ENCODE results near the gene GALNT14. TPM values are rescaled to one million over a fixed set of nuclear protein-coding genes. Genes with fewer than 3 reads are reported as not detected.
A peak's percentile ranks its signal among the peaks of the same experiment; 100 is the strongest.

The GALNT14 gene
- total and polyA plus RNA-seq, 10 of the 15 experiments (the other 5 are each of a cell fraction or from before 2014, with no cell fraction given), result 3.7 to 17.8 (median 6.0) TPM

DNA sequence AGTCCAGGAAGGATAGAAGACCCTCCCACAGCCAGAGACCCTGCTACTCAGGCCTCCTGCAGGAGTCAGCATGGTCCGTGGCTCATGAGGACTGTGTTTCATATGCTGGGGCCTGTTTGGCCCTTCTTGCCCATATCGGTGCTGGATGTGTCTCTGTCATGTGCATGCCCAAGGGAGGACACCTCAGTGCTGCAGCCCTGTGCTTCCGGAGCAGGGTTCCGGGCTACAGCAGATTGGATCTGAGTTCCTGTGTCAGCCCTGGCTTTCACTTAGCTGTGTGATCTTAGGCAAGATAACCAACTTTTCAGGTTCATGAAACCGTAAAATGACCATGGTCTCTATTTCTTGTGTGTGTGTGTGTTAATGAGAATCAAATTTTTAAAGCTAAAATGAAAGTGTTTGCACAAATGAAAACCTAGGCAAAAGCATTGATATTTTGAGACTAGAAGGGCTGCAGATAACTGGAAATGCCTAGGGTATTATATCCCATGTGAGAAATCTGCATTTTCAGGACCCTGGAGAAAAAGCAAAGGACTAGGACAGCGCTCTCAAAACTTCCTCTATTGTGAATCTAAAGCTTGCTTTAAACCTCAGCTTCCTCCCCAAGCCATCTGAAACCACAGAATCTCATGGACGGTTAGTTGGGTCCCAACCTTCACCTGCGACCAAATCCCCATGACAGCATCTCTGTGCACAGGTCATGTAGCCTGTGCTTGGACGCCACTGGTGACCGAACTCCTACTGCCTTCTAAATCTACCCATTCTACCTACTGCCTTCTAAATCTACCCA, 272.2 kb downstream of the GALNT14 start:
- H3K4me2 ChIP-seq (ENCODE audit: control insufficient read depth, insufficient read depth), result peak overlapping the region; percentile 50
- H3K4me1 ChIP-seq (ENCODE audit: control insufficient read depth, insufficient read depth, low read length), result peaks cover 14% of the 10 kb centered on the region
- no peaks in the 10 kb centered on the region for H3K9me3 ChIP-seq (replicated peaks; ENCODE audit: control insufficient read depth, insufficient read depth, low read length)
- H3K27ac ChIP-seq (ENCODE audit: control insufficient read depth, insufficient read depth), result no peak overlapping the region
- ChIA-PET SMC1A (ENCODE audit: uncharacterized antibody, unreplicated experiment) (interaction anchor here (0.6 to 7.2 kb wide), 5 partner anchors 10 to 701 kb away, joined by 3 to 59 read pairs (median 3); no protein-coding TSS in a partner anchor), POLR2A (interaction anchor here (0.6 kb wide), 1 partner anchor 690 kb away, joined by 6 read pairs; no protein-coding TSS in a partner anchor), RAD21 (ENCODE audit: unreplicated experiment) (interaction anchor here (0.9 to 6.6 kb wide), 3 partner anchors 151 to 305 kb away, joined by 3 to 61 read pairs (median 3); no protein-coding TSS in a partner anchor), CTCF (interaction anchor here (0.8 to 8.5 kb wide), 6 partner anchors 95 to 658 kb away, joined by 3 to 147 read pairs (median 46); no protein-coding TSS in a partner anchor)
- no peaks in the 10 kb centered on the region for H3K79me2 ChIP-seq (ENCODE audit: control insufficient read depth, insufficient read depth, low read length)
- DNase-seq (ENCODE audit: low read depth, low spot score), result no peak
- no peaks in the 10 kb centered on the region for H3K36me3 ChIP-seq (ENCODE audit: control insufficient read depth in 2 of 2, insufficient read depth in 2 of 2, low read length in 1 of 2)
- peak; percentile 35 for TF ChIP-seq RUNX3 (IDR thresholded peaks at IDR 0.05; ENCODE audit: low read length)
- TF ChIP-seq STAT1 (conservative IDR thresholded peaks at IDR 0.05), result no peak
- no peak for TF ChIP-seq HDAC6 (IDR thresholded peaks at IDR 0.05; ENCODE audit: unreplicated experiment)
- TF ChIP-seq, protein P1, sequence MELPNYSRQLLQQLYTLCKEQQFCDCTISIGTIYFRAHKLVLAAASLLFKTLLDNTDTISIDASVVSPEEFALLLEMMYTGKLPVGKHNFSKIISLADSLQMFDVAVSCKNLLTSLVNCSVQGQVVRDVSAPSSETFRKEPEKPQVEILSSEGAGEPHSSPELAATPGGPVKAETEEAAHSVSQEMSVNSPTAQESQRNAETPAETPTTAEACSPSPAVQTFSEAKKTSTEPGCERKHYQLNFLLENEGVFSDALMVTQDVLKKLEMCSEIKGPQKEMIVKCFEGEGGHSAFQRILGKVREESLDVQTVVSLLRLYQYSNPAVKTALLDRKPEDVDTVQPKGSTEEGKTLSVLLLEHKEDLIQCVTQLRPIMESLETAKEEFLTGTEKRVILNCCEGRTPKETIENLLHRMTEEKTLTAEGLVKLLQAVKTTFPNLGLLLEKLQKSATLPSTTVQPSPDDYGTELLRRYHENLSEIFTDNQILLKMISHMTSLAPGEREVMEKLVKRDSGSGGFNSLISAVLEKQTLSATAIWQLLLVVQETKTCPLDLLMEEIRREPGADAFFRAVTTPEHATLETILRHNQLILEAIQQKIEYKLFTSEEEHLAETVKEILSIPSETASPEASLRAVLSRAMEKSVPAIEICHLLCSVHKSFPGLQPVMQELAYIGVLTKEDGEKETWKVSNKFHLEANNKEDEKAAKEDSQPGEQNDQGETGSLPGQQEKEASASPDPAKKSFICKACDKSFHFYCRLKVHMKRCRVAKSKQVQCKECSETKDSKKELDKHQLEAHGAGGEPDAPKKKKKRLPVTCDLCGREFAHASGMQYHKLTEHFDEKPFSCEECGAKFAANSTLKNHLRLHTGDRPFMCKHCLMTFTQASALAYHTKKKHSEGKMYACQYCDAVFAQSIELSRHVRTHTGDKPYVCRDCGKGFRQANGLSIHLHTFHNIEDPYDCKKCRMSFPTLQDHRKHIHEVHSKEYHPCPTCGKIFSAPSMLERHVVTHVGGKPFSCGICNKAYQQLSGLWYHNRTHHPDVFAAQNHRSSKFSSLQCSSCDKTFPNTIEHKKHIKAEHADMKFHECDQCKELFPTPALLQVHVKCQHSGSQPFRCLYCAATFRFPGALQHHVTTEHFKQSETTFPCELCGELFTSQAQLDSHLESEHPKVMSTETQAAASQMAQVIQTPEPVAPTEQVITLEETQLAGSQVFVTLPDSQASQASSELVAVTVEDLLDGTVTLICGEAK (IDR thresholded peaks at IDR 0.05; ENCODE audit: borderline replicate concordance), result no peak
- no peak for TF ChIP-seq MEF2A (IDR thresholded peaks at IDR 0.05; ENCODE audit: insufficient read depth, low read depth, low read length)
- TF ChIP-seq FOXM1 (IDR thresholded peaks at IDR 0.05; ENCODE audit: low read depth, low read length), result no peak
- FAIRE-seq, result no peak
- H3K9ac ChIP-seq (ENCODE audit: control insufficient read depth, insufficient read depth, low read length), result no peak overlapping the region
- no peaks in the 10 kb centered on the region for H4K20me1 ChIP-seq (ENCODE audit: control insufficient read depth, insufficient read depth)
- H2AFZ ChIP-seq (ENCODE audit: control insufficient read depth, low read depth, low read length), result no peak overlapping the region
- in situ Hi-C loops (cut with MboI), result loop anchor here (10.0 kb wide), 1 partner anchor 299 kb away; no protein-coding TSS in a partner anchor
- 11% methylated on average over 10 of the region's 10 CpGs for WGBS (ENCODE audit: insufficient coverage, insufficient replicate concordance, low lambda C conversion rate, missing lambda C conversion rate)
- no peaks in the 10 kb centered on the region for H3K27me3 ChIP-seq (replicated peaks in 1 of 2; ENCODE audit: control insufficient read depth in 2 of 2, insufficient read depth in 2 of 2, low read length in 1 of 2)
- intact Hi-C loops (cut with micrococcal nuclease; ENCODE audit: unreplicated experiment), result loop anchor here (10.0 kb wide), 1 partner anchor 701 kb away; no protein-coding TSS in a partner anchor
- peak; percentile 59 for ATAC-seq
- BruUV-seq (replicated peaks), result no TSS peak
- no peak overlapping the region for H3K4me3 ChIP-seq
